Adrenal gland (tissue), 12 donors: Measurements from ENCODE around the gene CHID1. TPM values are rescaled to one million over a fixed set of nuclear protein-coding genes. Genes with fewer than 3 reads are reported as not detected.

Experiments used
- DNase-seq, 7 donors: peaks; one replicate each; pipeline ENCODE4 v3.0.0-alpha.2; 2019 to 2020
- H3K27ac ChIP-seq, 5 donors: fragments of 200-600 bp; sonication (generic) in 4 of 5; 1 replicate in 3 of 5; 2 replicates in 2 of 5; pipeline versions ENCODE4 v1.5.1 to v1.8.0; 2016 to 2020; ENCODE audit warnings: mild to moderate bottlenecking in 1 of 5
- H3K27me3 ChIP-seq: fragments of 200-600 bp; 2 replicates; pipeline ENCODE4 v1.8.0; 2021
- H3K36me3 ChIP-seq, 2 donors: fragments of 200-600 bp; replicated peaks in 1 of 2; 1 replicate in 1 of 2; 2 replicates in 1 of 2; pipeline versions ENCODE4 v1.5.1 to v1.8.0; 2018 to 2022
- H3K4me1 ChIP-seq, 2 donors: fragments of 200-600 bp; replicated peaks in 1 of 2; 1 replicate in 1 of 2; 2 replicates in 1 of 2; pipeline versions ENCODE4 v1.5.1 to v1.8.0; 2018 to 2021
- H3K4me3 ChIP-seq, 4 donors: fragments of 200-600 bp; sonication (generic) in 3 of 4; one replicate each; pipeline ENCODE4 v1.5.1; 2016 to 2018
- H3K9me3 ChIP-seq, 3 donors: fragments of 200-600 bp; sonication (generic) in 1 of 3; replicated peaks in 1 of 3; 1 replicate in 2 of 3; 2 replicates in 1 of 3; pipeline versions ENCODE4 v1.5.1 to v1.8.0; 2016 to 2021
- POLR2A ChIP-seq, 2 donors: fragments of 450-650 bp; IDR thresholded peaks; one replicate each; pipeline ENCODE4 v1.6.1; 2017; ENCODE audit warnings: antibody characterized with exemption in 2 of 2, mild to moderate bottlenecking in 2 of 2, moderate library complexity in 1 of 2
- WGBS, 4 donors: extraction: QIAGEN DNeasy Blood & Tissue Kit in 2 of 4; methylation state at CpG; one replicate each; pipeline versions ENCODE4 v1.1.5 to v1.1.7; 2013 to 2017; 5-methylcytosine and 5-hydroxymethylcytosine counted together
- intact Hi-C, 2 donors: fragments of 100-400 bp; cut with DNase I; formaldehyde crosslinking; loops; one replicate each; pipeline versions ENCODE4 v1.14.1 to v1.15.0; 2022 to 2023
- polyA plus RNA-seq, 3 donors: library from polyadenylated mRNA; stranded (reverse); fragments of 200-250 nt in 2 of 3; fragments of 350-450 nt in 1 of 3; fragmentation: Illumina TruSeq in 1 of 3; extraction: RNeasy Lipid Tissue Mini Kit (QIAGEN cat#74804) in 1 of 3; gene quantifications; one replicate each; pipeline ENCODE4 v1.2.3, GENCODE V29; 2013 to 2014
- total RNA-seq, 9 donors: library from RNA; depleted of rRNA in 4 of 9; stranded (reverse); fragments of >200 nt in 4 of 9; fragments of 120-200 nt in 1 of 9; fragmentation: NEBNext Ultra II Directional in 1 of 9; extraction: Animal tissue kit (Norgen Biotek cat#: 25700) in 1 of 9; gene quantifications; one replicate each; pipeline versions ENCODE4 v1.1.0 to v1.2.4, GENCODE V29; 2013 to 2023
- TF ChIP-seq, protein P1 (sequence below), 6 experiments: fragments of 450-650 bp in 4 of 6; fragments of 200-600 bp in 2 of 6; sonication (generic) in 1 of 6; IDR thresholded peaks; 1 replicate in 5 of 6; 2 replicates in 1 of 6; pipeline versions ENCODE4 v1.5.1 to v1.8.0; 2016 to 2021; ENCODE audit warnings: antibody characterized with exemption in 6 of 6, mild to moderate bottlenecking in 2 of 6, moderate library complexity in 1 of 6
- donor health status: healthy with polysubstance abuse.
- donor health status: Bipolar disorder and iron deficiency.
- donor health status: DM: yes; HTN: yes; CAD: no.
- donor health status: DM: no; HTN: no; CAD: no.
- donor health status: DM: no; HTN: no; CAD: no.
- donor health status: DM: yes; HTN: yes; CAD: no.

CHID1 gene
- total and polyA plus RNA-seq, 12 donors: 39.2 to 220 (median 96.6) TPM

DNA sequence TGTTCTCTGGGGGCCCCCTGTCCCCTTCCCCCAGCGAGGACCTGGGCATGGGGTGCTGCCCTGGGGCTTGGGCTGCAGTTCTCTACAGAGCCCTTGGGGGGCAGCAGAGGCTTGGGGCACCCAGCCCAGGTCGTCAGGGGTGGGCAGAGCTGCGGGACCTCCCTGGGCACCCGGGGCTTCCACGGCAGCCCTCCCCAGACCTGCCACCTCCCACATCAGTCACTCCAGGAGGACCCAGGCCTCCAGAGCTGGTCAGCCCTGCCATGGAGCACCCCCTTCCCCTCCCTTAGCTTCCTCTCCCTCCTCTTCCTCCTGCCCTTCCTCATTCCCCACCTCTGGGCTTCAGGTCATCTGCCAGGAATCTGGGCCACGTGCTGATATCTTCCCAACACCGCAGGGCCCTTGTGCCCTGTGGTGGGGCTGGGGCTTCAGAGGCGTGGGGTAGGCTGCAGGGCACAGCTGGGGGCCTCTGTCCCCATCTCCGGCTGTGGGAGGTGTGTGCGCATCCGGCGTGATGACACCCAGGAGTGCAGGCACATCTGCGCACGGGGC lies 62.2 kb downstream of the CHID1 start:
- intact Hi-C loops: loop anchor here (2.0 to 5.0 kb wide), 3 partner anchors 60 to 204 kb away; no protein-coding TSS in a partner anchor
- Histone ChIP-seq H3K4me1 (peaks cover 26 to 32% of the 10 kb centered on the region in 2 donors), H3K36me3 (no peaks in the 10 kb centered on the region), H3K27ac (no peak overlapping the region), H3K4me3 (no peak overlapping the region), H3K27me3 (no peaks in the 10 kb centered on the region), H3K9me3 (no peaks in the 10 kb centered on the region)
- TF ChIP-seq, protein P1, sequence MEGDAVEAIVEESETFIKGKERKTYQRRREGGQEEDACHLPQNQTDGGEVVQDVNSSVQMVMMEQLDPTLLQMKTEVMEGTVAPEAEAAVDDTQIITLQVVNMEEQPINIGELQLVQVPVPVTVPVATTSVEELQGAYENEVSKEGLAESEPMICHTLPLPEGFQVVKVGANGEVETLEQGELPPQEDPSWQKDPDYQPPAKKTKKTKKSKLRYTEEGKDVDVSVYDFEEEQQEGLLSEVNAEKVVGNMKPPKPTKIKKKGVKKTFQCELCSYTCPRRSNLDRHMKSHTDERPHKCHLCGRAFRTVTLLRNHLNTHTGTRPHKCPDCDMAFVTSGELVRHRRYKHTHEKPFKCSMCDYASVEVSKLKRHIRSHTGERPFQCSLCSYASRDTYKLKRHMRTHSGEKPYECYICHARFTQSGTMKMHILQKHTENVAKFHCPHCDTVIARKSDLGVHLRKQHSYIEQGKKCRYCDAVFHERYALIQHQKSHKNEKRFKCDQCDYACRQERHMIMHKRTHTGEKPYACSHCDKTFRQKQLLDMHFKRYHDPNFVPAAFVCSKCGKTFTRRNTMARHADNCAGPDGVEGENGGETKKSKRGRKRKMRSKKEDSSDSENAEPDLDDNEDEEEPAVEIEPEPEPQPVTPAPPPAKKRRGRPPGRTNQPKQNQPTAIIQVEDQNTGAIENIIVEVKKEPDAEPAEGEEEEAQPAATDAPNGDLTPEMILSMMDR (IDR thresholded peaks at IDR 0.05): peak; percentile 77 to 87 (median 82)
- TF ChIP-seq POLR2A (IDR thresholded peaks at IDR 0.05): no peak
- DNase-seq: peak in 3 of 7 donors; percentile 56 to 68 (median 59)
- 7 to 50% (median 25%) methylated on average over 6 to 14 of the region's 14 CpGs for WGBS, 4 donors

GRCh38 chr11:847876-848275 lies 62.7 kb downstream of the CHID1 start:
- 71 to 100% (median 76%) methylated on average over 1 to 18 of the region's 18 CpGs; no CpG with 5 or more reads in 1 of the 4 donors for WGBS, 4 donors
- Histone ChIP-seq H3K4me3 (no peak overlapping the region), H3K27me3 (no peaks in the 10 kb centered on the region), H3K9me3 (no peaks in the 10 kb centered on the region), H3K4me1 (peaks cover 32 to 37% of the 10 kb centered on the region in 2 donors), H3K36me3 (no peaks in the 10 kb centered on the region), H3K27ac (no peak overlapping the region)
- no peak for DNase-seq
- TF ChIP-seq, protein P1 (IDR thresholded peaks at IDR 0.05): no peak
- TF ChIP-seq POLR2A (IDR thresholded peaks at IDR 0.05): no peak
- intact Hi-C loops: loop anchor here (2.0 to 5.0 kb wide), 3 partner anchors 61 to 204 kb away; no protein-coding TSS in a partner anchor

GRCh38 chr11:846496-847098 lies 64.0 kb downstream of the CHID1 start:
- Histone ChIP-seq H3K36me3 (no peaks in the 10 kb centered on the region), H3K4me1 (peaks cover 32 to 38% of the 10 kb centered on the region in 2 donors), H3K9me3 (no peaks in the 10 kb centered on the region), H3K4me3 (no peak overlapping the region), H3K27me3 (no peaks in the 10 kb centered on the region), H3K27ac (peak overlapping the region in 2 of 5 donors; percentile 97)
- peak in 1 of 7 donors; percentile 55 for DNase-seq
- TF ChIP-seq, protein P1 (IDR thresholded peaks at IDR 0.05): no peak
- TF ChIP-seq POLR2A (IDR thresholded peaks at IDR 0.05): no peak
- WGBS, 4 donors: 75 to 81% (median 79%) methylated on average over 3 to 11 of the region's 11 CpGs
- intact Hi-C loops: loop anchor here in 1 of 2 donors (5.0 kb wide), 1 partner anchor 206 kb away; no protein-coding TSS in a partner anchor

GRCh38 chr11:845872-846495 lies 64.6 kb downstream of the CHID1 start:
- intact Hi-C loops: loop anchor here in 1 of 2 donors (5.0 kb wide), 1 partner anchor 206 kb away; no protein-coding TSS in a partner anchor
- Histone ChIP-seq H3K4me3 (no peak overlapping the region), H3K9me3 (no peaks in the 10 kb centered on the region), H3K36me3 (no peaks in the 10 kb centered on the region), H3K27ac (peak overlapping the region in 2 of 5 donors; percentile 97), H3K4me1 (peaks cover 36 to 45% of the 10 kb centered on the region in 2 donors), H3K27me3 (no peaks in the 10 kb centered on the region)
- no peak for TF ChIP-seq POLR2A (IDR thresholded peaks at IDR 0.05)
- TF ChIP-seq, protein P1 (IDR thresholded peaks at IDR 0.05): no peak
- DNase-seq: no peak
- 44 to 73% (median 55%) methylated on average over 4 to 8 of the region's 8 CpGs for WGBS, 4 donors
